ENCODE results near the gene MYL1.

The MYL1 gene

DNA sequence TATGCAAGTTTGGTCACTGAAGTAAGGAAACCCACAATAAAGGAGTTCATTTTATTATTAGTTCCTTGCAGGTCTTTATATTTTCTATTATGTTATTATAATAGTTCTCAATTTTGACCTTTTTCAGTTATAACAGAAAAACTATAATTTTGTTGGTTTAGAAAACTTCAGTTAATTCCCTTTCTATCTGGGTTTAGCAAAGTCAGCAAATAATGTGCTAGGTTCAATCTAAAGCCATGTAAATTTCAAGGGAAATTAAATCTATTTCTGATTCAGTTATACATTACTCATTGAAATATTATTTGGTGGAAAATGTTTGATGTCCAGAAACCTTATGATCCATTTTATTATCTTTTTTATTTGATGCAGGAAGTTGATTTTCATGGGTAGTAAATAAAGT lies 43.7 kb downstream of the MYL1 start (continued):
- TF ChIP-seq, protein P1, sequence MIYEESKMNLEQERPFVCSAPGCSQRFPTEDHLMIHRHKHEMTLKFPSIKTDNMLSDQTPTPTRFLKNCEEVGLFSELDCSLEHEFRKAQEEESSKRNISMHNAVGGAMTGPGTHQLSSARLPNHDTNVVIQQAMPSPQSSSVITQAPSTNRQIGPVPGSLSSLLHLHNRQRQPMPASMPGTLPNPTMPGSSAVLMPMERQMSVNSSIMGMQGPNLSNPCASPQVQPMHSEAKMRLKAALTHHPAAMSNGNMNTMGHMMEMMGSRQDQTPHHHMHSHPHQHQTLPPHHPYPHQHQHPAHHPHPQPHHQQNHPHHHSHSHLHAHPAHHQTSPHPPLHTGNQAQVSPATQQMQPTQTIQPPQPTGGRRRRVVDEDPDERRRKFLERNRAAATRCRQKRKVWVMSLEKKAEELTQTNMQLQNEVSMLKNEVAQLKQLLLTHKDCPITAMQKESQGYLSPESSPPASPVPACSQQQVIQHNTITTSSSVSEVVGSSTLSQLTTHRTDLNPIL (CRISPR knock-in tag; IDR thresholded peaks at IDR 0.05; ENCODE audit: low read depth), result no peak

DNA sequence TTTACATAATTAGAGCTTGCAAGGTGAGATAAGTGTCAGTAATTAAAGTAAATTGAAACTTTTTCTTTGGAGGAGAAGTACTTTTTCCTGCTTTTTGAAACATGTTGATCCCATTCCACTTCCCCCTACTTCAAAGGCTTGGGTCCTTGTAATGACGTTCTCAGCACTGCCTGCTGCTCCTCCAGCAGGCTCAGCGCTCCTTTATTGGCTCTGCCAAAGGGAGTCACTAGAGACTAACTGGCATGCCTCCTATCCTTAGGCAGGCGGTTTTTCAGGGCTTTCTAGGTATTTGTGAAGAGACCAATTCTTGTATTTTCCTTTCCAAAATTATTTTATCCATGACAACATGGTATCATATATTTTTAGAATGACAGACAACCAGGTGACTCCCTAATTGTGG lies 45.8 kb downstream of the MYL1 start:
- TF ChIP-seq ESRRG (CRISPR knock-in tag; IDR thresholded peaks at IDR 0.05) (no peak), RARB (CRISPR knock-in tag; IDR thresholded peaks at IDR 0.05) (no peak), ISL1 (CRISPR knock-in tag; IDR thresholded peaks at IDR 0.05) (no peak), OSR1 (CRISPR knock-in tag; IDR thresholded peaks at IDR 0.05) (no peak), ARNTL (CRISPR knock-in tag; IDR thresholded peaks at IDR 0.05; ENCODE audit: borderline replicate concordance, low read depth) (no peak), ZC3H10 (CRISPR knock-in tag; IDR thresholded peaks at IDR 0.05) (no peak), CSDC2 (CRISPR knock-in tag; IDR thresholded peaks at IDR 0.05) (no peak), BACH2 (CRISPR knock-in tag; IDR thresholded peaks at IDR 0.05; ENCODE audit: borderline replicate concordance) (no peak), SNAI2 (CRISPR knock-in tag; IDR thresholded peaks at IDR 0.05) (no peak), TOX (CRISPR knock-in tag; IDR thresholded peaks at IDR 0.05; ENCODE audit: borderline replicate concordance) (no peak)
- TF ChIP-seq, protein P2, sequence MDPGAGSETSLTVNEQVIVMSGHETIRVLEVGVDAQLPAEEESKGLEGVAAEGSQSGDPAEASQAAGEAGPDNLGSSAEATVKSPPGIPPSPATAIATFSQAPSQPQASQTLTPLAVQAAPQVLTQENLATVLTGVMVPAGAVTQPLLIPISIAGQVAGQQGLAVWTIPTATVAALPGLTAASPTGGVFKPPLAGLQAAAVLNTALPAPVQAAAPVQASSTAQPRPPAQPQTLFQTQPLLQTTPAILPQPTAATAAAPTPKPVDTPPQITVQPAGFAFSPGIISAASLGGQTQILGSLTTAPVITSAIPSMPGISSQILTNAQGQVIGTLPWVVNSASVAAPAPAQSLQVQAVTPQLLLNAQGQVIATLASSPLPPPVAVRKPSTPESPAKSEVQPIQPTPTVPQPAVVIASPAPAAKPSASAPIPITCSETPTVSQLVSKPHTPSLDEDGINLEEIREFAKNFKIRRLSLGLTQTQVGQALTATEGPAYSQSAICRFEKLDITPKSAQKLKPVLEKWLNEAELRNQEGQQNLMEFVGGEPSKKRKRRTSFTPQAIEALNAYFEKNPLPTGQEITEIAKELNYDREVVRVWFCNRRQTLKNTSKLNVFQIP (CRISPR knock-in tag; IDR thresholded peaks at IDR 0.05; ENCODE audit: borderline replicate concordance, low read depth), result no peak
- TF ChIP-seq, protein P3, sequence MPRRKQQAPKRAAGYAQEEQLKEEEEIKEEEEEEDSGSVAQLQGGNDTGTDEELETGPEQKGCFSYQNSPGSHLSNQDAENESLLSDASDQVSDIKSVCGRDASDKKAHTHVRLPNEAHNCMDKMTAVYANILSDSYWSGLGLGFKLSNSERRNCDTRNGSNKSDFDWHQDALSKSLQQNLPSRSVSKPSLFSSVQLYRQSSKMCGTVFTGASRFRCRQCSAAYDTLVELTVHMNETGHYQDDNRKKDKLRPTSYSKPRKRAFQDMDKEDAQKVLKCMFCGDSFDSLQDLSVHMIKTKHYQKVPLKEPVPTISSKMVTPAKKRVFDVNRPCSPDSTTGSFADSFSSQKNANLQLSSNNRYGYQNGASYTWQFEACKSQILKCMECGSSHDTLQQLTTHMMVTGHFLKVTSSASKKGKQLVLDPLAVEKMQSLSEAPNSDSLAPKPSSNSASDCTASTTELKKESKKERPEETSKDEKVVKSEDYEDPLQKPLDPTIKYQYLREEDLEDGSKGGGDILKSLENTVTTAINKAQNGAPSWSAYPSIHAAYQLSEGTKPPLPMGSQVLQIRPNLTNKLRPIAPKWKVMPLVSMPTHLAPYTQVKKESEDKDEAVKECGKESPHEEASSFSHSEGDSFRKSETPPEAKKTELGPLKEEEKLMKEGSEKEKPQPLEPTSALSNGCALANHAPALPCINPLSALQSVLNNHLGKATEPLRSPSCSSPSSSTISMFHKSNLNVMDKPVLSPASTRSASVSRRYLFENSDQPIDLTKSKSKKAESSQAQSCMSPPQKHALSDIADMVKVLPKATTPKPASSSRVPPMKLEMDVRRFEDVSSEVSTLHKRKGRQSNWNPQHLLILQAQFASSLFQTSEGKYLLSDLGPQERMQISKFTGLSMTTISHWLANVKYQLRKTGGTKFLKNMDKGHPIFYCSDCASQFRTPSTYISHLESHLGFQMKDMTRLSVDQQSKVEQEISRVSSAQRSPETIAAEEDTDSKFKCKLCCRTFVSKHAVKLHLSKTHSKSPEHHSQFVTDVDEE (CRISPR knock-in tag; IDR thresholded peaks at IDR 0.05), result no peak
- TF ChIP-seq, protein P1 (CRISPR knock-in tag; IDR thresholded peaks at IDR 0.05; ENCODE audit: low read depth), result no peak
- ATAC-seq, result no peak

DNA sequence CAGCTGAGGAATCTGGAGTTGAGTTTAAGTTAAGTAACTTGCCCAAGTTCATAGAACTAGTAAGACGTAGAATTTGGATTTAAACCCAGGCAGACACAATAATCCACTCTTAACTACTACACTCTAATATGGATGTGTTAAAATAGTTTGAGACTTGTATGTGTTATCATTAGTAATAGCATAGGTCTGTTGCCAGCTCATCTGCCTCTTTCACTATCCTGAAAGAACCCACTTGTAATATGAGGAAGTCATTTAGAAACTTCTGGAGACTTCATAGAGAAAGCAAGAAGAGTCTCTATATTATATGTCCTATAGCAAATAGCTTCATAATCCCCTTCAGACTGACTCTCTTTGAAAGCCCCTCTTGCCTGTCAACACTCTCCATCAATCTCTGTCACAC lies 46.7 kb downstream of the MYL1 start:
- TF ChIP-seq SNAI2 (CRISPR knock-in tag; IDR thresholded peaks at IDR 0.05), result no peak
- no peak for TF ChIP-seq OSR1 (CRISPR knock-in tag; IDR thresholded peaks at IDR 0.05)
- TF ChIP-seq ZFP3 (CRISPR knock-in tag; IDR thresholded peaks at IDR 0.05), result no peak
- TF ChIP-seq, protein P4, sequence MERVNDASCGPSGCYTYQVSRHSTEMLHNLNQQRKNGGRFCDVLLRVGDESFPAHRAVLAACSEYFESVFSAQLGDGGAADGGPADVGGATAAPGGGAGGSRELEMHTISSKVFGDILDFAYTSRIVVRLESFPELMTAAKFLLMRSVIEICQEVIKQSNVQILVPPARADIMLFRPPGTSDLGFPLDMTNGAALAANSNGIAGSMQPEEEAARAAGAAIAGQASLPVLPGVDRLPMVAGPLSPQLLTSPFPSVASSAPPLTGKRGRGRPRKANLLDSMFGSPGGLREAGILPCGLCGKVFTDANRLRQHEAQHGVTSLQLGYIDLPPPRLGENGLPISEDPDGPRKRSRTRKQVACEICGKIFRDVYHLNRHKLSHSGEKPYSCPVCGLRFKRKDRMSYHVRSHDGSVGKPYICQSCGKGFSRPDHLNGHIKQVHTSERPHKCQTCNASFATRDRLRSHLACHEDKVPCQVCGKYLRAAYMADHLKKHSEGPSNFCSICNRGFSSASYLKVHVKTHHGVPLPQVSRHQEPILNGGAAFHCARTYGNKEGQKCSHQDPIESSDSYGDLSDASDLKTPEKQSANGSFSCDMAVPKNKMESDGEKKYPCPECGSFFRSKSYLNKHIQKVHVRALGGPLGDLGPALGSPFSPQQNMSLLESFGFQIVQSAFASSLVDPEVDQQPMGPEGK (CRISPR knock-in tag; IDR thresholded peaks at IDR 0.05; ENCODE audit: borderline replicate concordance), result no peak
- TF ChIP-seq ZNF8 (CRISPR knock-in tag; IDR thresholded peaks at IDR 0.05), result no peak
- TF ChIP-seq, protein P5, sequence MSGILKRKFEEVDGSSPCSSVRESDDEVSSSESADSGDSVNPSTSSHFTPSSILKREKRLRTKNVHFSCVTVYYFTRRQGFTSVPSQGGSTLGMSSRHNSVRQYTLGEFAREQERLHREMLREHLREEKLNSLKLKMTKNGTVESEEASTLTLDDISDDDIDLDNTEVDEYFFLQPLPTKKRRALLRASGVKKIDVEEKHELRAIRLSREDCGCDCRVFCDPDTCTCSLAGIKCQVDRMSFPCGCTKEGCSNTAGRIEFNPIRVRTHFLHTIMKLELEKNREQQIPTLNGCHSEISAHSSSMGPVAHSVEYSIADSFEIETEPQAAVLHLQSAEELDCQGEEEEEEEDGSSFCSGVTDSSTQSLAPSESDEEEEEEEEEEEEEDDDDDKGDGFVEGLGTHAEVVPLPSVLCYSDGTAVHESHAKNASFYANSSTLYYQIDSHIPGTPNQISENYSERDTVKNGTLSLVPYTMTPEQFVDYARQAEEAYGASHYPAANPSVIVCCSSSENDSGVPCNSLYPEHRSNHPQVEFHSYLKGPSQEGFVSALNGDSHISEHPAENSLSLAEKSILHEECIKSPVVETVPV (CRISPR knock-in tag; IDR thresholded peaks at IDR 0.05), result no peak
- ATAC-seq, result no peak

DNA sequence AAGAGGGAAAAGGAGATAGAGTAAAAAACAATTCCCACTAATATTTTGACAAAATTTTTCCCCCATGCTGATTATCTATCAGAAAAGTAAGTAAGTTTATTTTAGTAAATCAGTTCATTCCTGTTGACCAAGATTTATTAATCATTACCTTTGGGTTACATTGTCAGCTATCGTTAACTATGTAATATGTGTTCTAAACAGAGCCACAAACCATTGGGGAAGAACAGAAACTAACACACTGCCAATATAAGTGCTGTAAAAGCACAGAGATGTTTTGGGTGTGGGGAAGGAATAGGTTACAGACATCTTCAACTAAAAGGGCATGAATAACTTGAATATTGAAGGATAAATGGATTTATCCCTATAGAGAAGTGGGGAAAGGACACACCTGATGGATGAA lies 47.3 kb downstream of the MYL1 start:
- TF ChIP-seq ZC3H10 (CRISPR knock-in tag; IDR thresholded peaks at IDR 0.05) (no peak), ZFP30 (CRISPR knock-in tag; IDR thresholded peaks at IDR 0.05) (no peak), ESRRG (CRISPR knock-in tag; IDR thresholded peaks at IDR 0.05) (no peak), ZFP3 (CRISPR knock-in tag; IDR thresholded peaks at IDR 0.05) (no peak), ISL1 (CRISPR knock-in tag; IDR thresholded peaks at IDR 0.05) (no peak), TOX (CRISPR knock-in tag; IDR thresholded peaks at IDR 0.05; ENCODE audit: borderline replicate concordance) (no peak)
- no peak for ATAC-seq

All from SK-N-SH treated with all-trans-retinoic acid at 6 μM for 48 hours (cell line).